Left ventricle myocardium superior (tissue), 1 donor: ENCODE results near the gene TXNDC11. TPM values are rescaled to one million over a fixed set of nuclear protein-coding genes. Genes with fewer than 3 reads are reported as not detected.

Experiments used
- total RNA-seq: library from RNA; stranded (reverse); fragmentation: NEBNext Ultra II Directional; extraction: Animal tissue kit (Norgen Biotek cat#: 25700); gene quantifications from one replicate; pipeline ENCODE4 v1.2.1, GENCODE V29; 2021
- donor health status: DM: no; HTN: yes; CAD: no; lungs with severe emphysema.

Gene TXNDC11
- total RNA-seq, 1 donor from 2014 or later: 20.8 TPM

Other genes starting within 250 kb of the TXNDC11 start
- 70.8 TPM for gene LITAF, start 155.9 kb downstream of the TXNDC11 start, total RNA-seq
- 22.4 TPM for gene SNN, start 74.4 kb downstream of the TXNDC11 start, total RNA-seq
- gene ZC3H7A, start 54.4 kb upstream of the TXNDC11 start, total RNA-seq: 24.5 TPM
- gene RSL1D1, start 108.7 kb upstream of the TXNDC11 start, total RNA-seq: 119 TPM
- 92.5 TPM for gene GSPT1, start 173.1 kb upstream of the TXNDC11 start, total RNA-seq
- gene NPIPB2, start 199.2 kb upstream of the TXNDC11 start, total RNA-seq: 2.5 TPM
- gene TNFRSF17, start 222.4 kb upstream of the TXNDC11 start, total RNA-seq: not detected
- gene SNX29, start 233.9 kb upstream of the TXNDC11 start, total RNA-seq: 9.7 TPM